ENCODE measurements around the gene IQSEC1. TPM values are rescaled to one million over a fixed set of nuclear protein-coding genes. Genes with fewer than 3 reads are reported as not detected.

The IQSEC1 gene
- total RNA-seq, 1 experiment from 2014 or later, result 28.1 TPM

GRCh38 chr3:12975748-12976522 is 97.3 kb downstream of the IQSEC1 start:
- H3K27me3 ChIP-seq (ENCODE audit: insufficient read depth, low read length), result no peaks in the 10 kb centered on the region
- DNase-seq (ENCODE audit: low read depth, low spot score) (no peak), ATAC-seq (no peak)
- no peak overlapping the region for H3K27ac ChIP-seq (ENCODE audit: low read depth, low read length)
- no peaks in the 10 kb centered on the region for H3K36me3 ChIP-seq (ENCODE audit: control insufficient read depth in 1 of 2, insufficient read depth in 2 of 2, low read length in 2 of 2)
- no peak overlapping the region for H3K9ac ChIP-seq (ENCODE audit: low read length)
- no peaks in the 10 kb centered on the region for H3K9me3 ChIP-seq (ENCODE audit: control insufficient read depth in 1 of 2, insufficient read depth in 1 of 2, low read depth in 1 of 2, low read length in 2 of 2)
- H3K4me3 ChIP-seq (replicated peaks in 1 of 2; ENCODE audit: low read depth in 1 of 2, low read length in 2 of 2), result no peak overlapping the region
- no peaks in the 10 kb centered on the region for H3K4me1 ChIP-seq (ENCODE audit: control insufficient read depth in 1 of 2, insufficient read depth in 2 of 2, low read length in 2 of 2)
- ChIA-PET POLR2A (no interaction called here), CTCF (interaction anchor here (1.1 kb wide), 1 partner anchor 8 kb away, joined by 5 read pairs; no protein-coding TSS in a partner anchor), RAD21 (ENCODE audit: low non-redundant PET in 1 of 2, low total read pairs in 2 of 2, uncharacterized antibody in 2 of 2, unreplicated experiment in 2 of 2) (no interaction called here)
- H2AFZ ChIP-seq (ENCODE audit: low read depth, low read length, poor library complexity, severe bottlenecking), result no peak overlapping the region
- H3K4me2 ChIP-seq (ENCODE audit: low read length), result no peak overlapping the region
- no peaks in the 10 kb centered on the region for H3K9me2 ChIP-seq (ENCODE audit: insufficient read depth)
- intact Hi-C loops (cut with micrococcal nuclease), result no loop called here
- no TSS peak for BruUV-seq (replicated peaks)
- H4K20me1 ChIP-seq (ENCODE audit: insufficient read depth), result no peaks in the 10 kb centered on the region
- TF ChIP-seq ZFX (IDR thresholded peaks at IDR 0.05) (no peak), TCF7L2 (IDR thresholded peaks at IDR 0.05; ENCODE audit: borderline replicate concordance, extremely low read depth, insufficient read depth, insufficient read length) (no peak), SIN3A (IDR thresholded peaks at IDR 0.05; ENCODE audit: low read depth) (no peak), FOSL1 (IDR thresholded peaks at IDR 0.05; ENCODE audit: low read depth) (no peak), JUND (IDR thresholded peaks at IDR 0.05) (no peak), REST (IDR thresholded peaks at IDR 0.05; ENCODE audit: low read depth) (no peak), RAD21 (IDR thresholded peaks at IDR 0.05; ENCODE audit: low read depth) (no peak), POLR2AphosphoS5 (IDR thresholded peaks at IDR 0.05; ENCODE audit: low read depth, low read length) (no peak), CEBPB (IDR thresholded peaks at IDR 0.05; ENCODE audit: low read depth) (no peak), EZH2 (IDR thresholded peaks at IDR 0.05) (no peak), ATF3 (IDR thresholded peaks at IDR 0.05) (no peak), SP1 (IDR thresholded peaks at IDR 0.05; ENCODE audit: low read depth) (no peak), ZBTB33 (IDR thresholded peaks at IDR 0.05; ENCODE audit: extremely low read depth, insufficient replicate concordance, low read length) (no peak), CTCF (IDR thresholded peaks at IDR 0.05 in 2 of 3, conservative IDR thresholded peaks at IDR 0.05 in 1 of 3; ENCODE audit: borderline replicate concordance in 1 of 3, insufficient read depth in 1 of 3, low read depth in 2 of 3, low read length in 2 of 3) (no peak), EZH2phosphoT487 (IDR thresholded peaks at IDR 0.05; ENCODE audit: borderline replicate concordance) (no peak), CBX3 (IDR thresholded peaks at IDR 0.05; ENCODE audit: low read depth) (no peak)
- H3K79me2 ChIP-seq (ENCODE audit: insufficient read depth, low read length), result no peaks in the 10 kb centered on the region
